IMR-90 (cell line): ENCODE measurements around the gene PTPRQ.
A peak's percentile ranks its signal among the peaks of the same experiment; 100 is the strongest.

ENCODE experiments used
- CEBPB ChIP-seq: IDR thresholded peaks from 2 replicates; pipeline ENCODE4 v1.6.1; 2012; ENCODE audit warnings: low read depth, low read length, improper control_type of control experiment
- CHD1 ChIP-seq: IDR thresholded peaks from 2 replicates; pipeline ENCODE4 v1.6.1; 2012; ENCODE audit warnings: low read depth, low read length, improper control_type of control experiment
- CTCF ChIP-seq: conservative IDR thresholded peaks from 2 replicates; pipeline ENCODE4 v1.5.1; 2012; ENCODE audit warnings: mild to moderate bottlenecking, low read depth, low read length, improper control_type of control experiment
- ELK1 ChIP-seq: fragments of 150-350 bp; IDR thresholded peaks from 2 replicates; pipeline ENCODE4 v1.6.1; 2016; ENCODE audit warnings: low read depth, mild to moderate bottlenecking, low read length, moderate library complexity, borderline replicate concordance
- FOS ChIP-seq: fragments of 150-350 bp; IDR thresholded peaks from 2 replicates; pipeline ENCODE4 v1.6.1; 2016; ENCODE audit warnings: low read depth, low read length
- MAFK ChIP-seq: IDR thresholded peaks from 2 replicates; pipeline ENCODE4 v1.6.1; 2012; ENCODE audit warnings: low read depth, low read length, improper control_type of control experiment
- MAZ ChIP-seq: IDR thresholded peaks from 2 replicates; pipeline ENCODE4 v1.6.1; 2012; ENCODE audit warnings: low read depth, mild to moderate bottlenecking, low read length, improper control_type of control experiment, moderate library complexity, borderline replicate concordance
- MXI1 ChIP-seq: IDR thresholded peaks from 2 replicates; pipeline ENCODE4 v1.6.1; 2012; ENCODE audit warnings: low read depth, mild to moderate bottlenecking, low read length, moderate library complexity, borderline replicate concordance
- POLR2A ChIP-seq: IDR thresholded peaks from 2 replicates; pipeline ENCODE4 v1.6.1; 2012; ENCODE audit warnings: mild to moderate bottlenecking, low read depth, low read length
- RAD21 ChIP-seq: IDR thresholded peaks from 2 replicates; pipeline ENCODE4 v1.6.1; 2012; ENCODE audit warnings: low read length, improper control_type of control experiment
- RFX5 ChIP-seq: IDR thresholded peaks from 2 replicates; pipeline ENCODE4 v1.8.0; 2012; ENCODE audit warnings: low read depth, mild to moderate bottlenecking, low read length, moderate library complexity
- SMC3 ChIP-seq: fragments of 150-350 bp; IDR thresholded peaks from 2 replicates; pipeline ENCODE4 v1.6.1; 2016; ENCODE audit warnings: low read depth, mild to moderate bottlenecking, antibody characterized with exemption, low read length, moderate library complexity
- USF2 ChIP-seq: fragments of 150-350 bp; IDR thresholded peaks from 2 replicates; pipeline ENCODE4 v1.6.1; 2017; ENCODE audit warnings: mild to moderate bottlenecking, antibody characterized with exemption, low read length, low read depth

GRCh38 chr12:80443974-80444666, at the start of gene PTPRQ:
- TF ChIP-seq CTCF (no peak), POLR2A (no peak), CEBPB (peak; percentile 22; the same call in 1 of the 2 replicates), RAD21 (no peak), ELK1 (no peak), CHD1 (no peak), SMC3 (no peak), MAZ (no peak), USF2 (no peak), MXI1 (no peak), RFX5 (no peak), FOS (no peak), MAFK (no peak)
